ENCODE results near the gene KCNH8. TPM values are rescaled to one million over a fixed set of nuclear protein-coding genes. Genes with fewer than 3 reads are reported as not detected.

Gene KCNH8
- total and polyA plus RNA-seq, 2 donors (not counting 1 experiment from before 2014, with no cell fraction given) = under 0.01 TPM; not detected in 1

GRCh38 chr3:19396726-19397125, 248.4 kb downstream of the KCNH8 start:
- DNase-seq (ENCODE audit: low read depth in 2 of 2) = no peak

DNA sequence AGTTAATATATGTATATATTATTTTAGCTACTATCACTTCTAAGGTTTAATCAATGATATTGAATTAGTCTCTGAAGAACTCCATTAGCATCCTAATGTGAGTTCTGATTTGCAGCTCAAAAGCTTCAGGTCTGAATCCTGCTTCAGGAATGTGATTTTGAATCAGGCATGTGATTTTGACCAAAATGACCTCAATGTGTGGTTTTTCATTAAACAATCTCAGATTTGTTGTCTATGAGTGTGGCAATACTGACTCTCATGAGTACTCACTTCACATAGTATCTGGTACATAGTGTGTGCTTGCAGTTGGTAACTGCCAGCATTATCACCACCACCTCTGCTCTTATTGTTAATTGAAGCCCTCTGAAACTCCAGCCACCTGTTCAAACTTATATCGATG, 251.0 kb downstream of the KCNH8 start:
- no peak overlapping the region for H3K4me2 ChIP-seq (ENCODE audit: extremely low read depth, insufficient read depth, low read length)
- no peaks in the 10 kb centered on the region for H3K27me3 ChIP-seq (ENCODE audit: control insufficient read depth, insufficient read depth, low read length)
- TF ChIP-seq CTCF (conservative IDR thresholded peaks at IDR 0.05 in 1 of 2, IDR thresholded peaks at IDR 0.05 in 1 of 2; ENCODE audit: low read depth in 1 of 2, low read length in 2 of 2) (no peak), EZH2 (IDR thresholded peaks at IDR 0.05; ENCODE audit: low read length, missing control alignments) (no peak)
- H3K4me1 ChIP-seq (ENCODE audit: control insufficient read depth, extremely low read depth, insufficient read depth, low read length) = no peaks in the 10 kb centered on the region
- no peaks in the 10 kb centered on the region for H4K20me1 ChIP-seq (ENCODE audit: control insufficient read depth, extremely low read depth, insufficient read depth, low read length)
- no peak overlapping the region for H3K4me3 ChIP-seq (replicated peaks in 1 of 4; ENCODE audit: control extremely low read depth in 1 of 4, insufficient read depth in 1 of 4, low read depth in 3 of 4, low read length in 4 of 4)
- peak in 1 of 2 donors; percentile 0 for DNase-seq (ENCODE audit: low read depth in 2 of 2)
- H3K9me3 ChIP-seq (ENCODE audit: control insufficient read depth, insufficient read depth, low read depth, low read length) = no peaks in the 10 kb centered on the region
- H2AFZ ChIP-seq (ENCODE audit: low read length) = no peak overlapping the region
- no peaks in the 10 kb centered on the region for H3K79me2 ChIP-seq (ENCODE audit: control insufficient read depth, insufficient read depth, low read length)
- no peaks in the 10 kb centered on the region for H3K36me3 ChIP-seq (ENCODE audit: control insufficient read depth, insufficient read depth, low read length)
- no peak overlapping the region for H3K9ac ChIP-seq (ENCODE audit: insufficient read depth, low read length)
- H3K27ac ChIP-seq (ENCODE audit: insufficient read depth, low read length) = no peak overlapping the region

More at GRCh38 chr3:19396726-19397125, 248.4 kb downstream of the KCNH8 start:
- no peaks in the 10 kb centered on the region for H4K20me1 ChIP-seq (ENCODE audit: control insufficient read depth, extremely low read depth, insufficient read depth, low read length)
- no peaks in the 10 kb centered on the region for H3K36me3 ChIP-seq (ENCODE audit: control insufficient read depth, insufficient read depth, low read length)
- no peaks in the 10 kb centered on the region for H3K9me3 ChIP-seq (ENCODE audit: control insufficient read depth, insufficient read depth, low read depth, low read length)
- no peak overlapping the region for H3K4me2 ChIP-seq (ENCODE audit: extremely low read depth, insufficient read depth, low read length)
- H3K27me3 ChIP-seq (ENCODE audit: control insufficient read depth, insufficient read depth, low read length) = no peaks in the 10 kb centered on the region
- no peak overlapping the region for H3K4me3 ChIP-seq (replicated peaks in 1 of 4; ENCODE audit: control extremely low read depth in 1 of 4, insufficient read depth in 1 of 4, low read depth in 3 of 4, low read length in 4 of 4)
- H2AFZ ChIP-seq (ENCODE audit: low read length) = no peak overlapping the region
- no peak overlapping the region for H3K9ac ChIP-seq (ENCODE audit: insufficient read depth, low read length)
- no peaks in the 10 kb centered on the region for H3K79me2 ChIP-seq (ENCODE audit: control insufficient read depth, insufficient read depth, low read length)
- TF ChIP-seq CTCF (conservative IDR thresholded peaks at IDR 0.05 in 1 of 2, IDR thresholded peaks at IDR 0.05 in 1 of 2; ENCODE audit: low read depth in 1 of 2, low read length in 2 of 2) (no peak), EZH2 (IDR thresholded peaks at IDR 0.05; ENCODE audit: low read length, missing control alignments) (no peak)
- no peaks in the 10 kb centered on the region for H3K4me1 ChIP-seq (ENCODE audit: control insufficient read depth, extremely low read depth, insufficient read depth, low read length)
- no peak overlapping the region for H3K27ac ChIP-seq (ENCODE audit: insufficient read depth, low read length)

DNA sequence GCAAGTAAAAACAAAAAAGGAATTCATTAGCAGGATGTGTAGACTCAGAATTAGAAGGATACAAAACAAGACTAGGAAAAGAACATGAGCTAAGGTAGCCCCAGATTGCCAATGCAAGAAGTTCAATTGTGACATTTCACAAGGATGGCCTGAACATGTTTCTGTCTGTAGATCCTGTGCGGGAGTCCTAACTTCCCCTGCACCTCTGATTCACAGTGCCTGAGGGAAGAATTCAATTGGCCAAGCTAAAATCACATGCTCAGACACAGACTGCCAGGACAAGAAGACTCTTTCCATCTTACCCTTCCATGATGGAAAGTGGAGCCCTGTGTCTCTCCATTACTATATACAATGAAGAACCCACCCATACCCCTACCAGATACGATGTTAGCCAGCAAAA, 251.5 kb downstream of the KCNH8 start:
- no peak for DNase-seq (ENCODE audit: low read depth in 2 of 2)
- TF ChIP-seq EZH2 (IDR thresholded peaks at IDR 0.05; ENCODE audit: low read length, missing control alignments) (no peak), CTCF (conservative IDR thresholded peaks at IDR 0.05 in 1 of 2, IDR thresholded peaks at IDR 0.05 in 1 of 2; ENCODE audit: low read depth in 1 of 2, low read length in 2 of 2) (no peak)
- Histone ChIP-seq H3K27me3 (ENCODE audit: control insufficient read depth, insufficient read depth, low read length) (no peaks in the 10 kb centered on the region), H4K20me1 (ENCODE audit: control insufficient read depth, extremely low read depth, insufficient read depth, low read length) (no peaks in the 10 kb centered on the region), H2AFZ (ENCODE audit: low read length) (no peak overlapping the region), H3K9me3 (ENCODE audit: control insufficient read depth, insufficient read depth, low read depth, low read length) (no peaks in the 10 kb centered on the region), H3K36me3 (ENCODE audit: control insufficient read depth, insufficient read depth, low read length) (no peaks in the 10 kb centered on the region), H3K79me2 (ENCODE audit: control insufficient read depth, insufficient read depth, low read length) (no peaks in the 10 kb centered on the region), H3K4me3 (replicated peaks in 1 of 4; ENCODE audit: control extremely low read depth in 1 of 4, insufficient read depth in 1 of 4, low read depth in 3 of 4, low read length in 4 of 4) (no peak overlapping the region), H3K9ac (ENCODE audit: insufficient read depth, low read length) (no peak overlapping the region), H3K4me1 (ENCODE audit: control insufficient read depth, extremely low read depth, insufficient read depth, low read length) (no peaks in the 10 kb centered on the region), H3K4me2 (ENCODE audit: extremely low read depth, insufficient read depth, low read length) (no peak overlapping the region), H3K27ac (ENCODE audit: insufficient read depth, low read length) (no peak overlapping the region)

Measured in fibroblast of lung (primary cell).